NCI-H2227 (cell line): ENCODE data around the gene MS4A18.
A peak's percentile ranks its signal among the peaks of the same experiment; 100 is the strongest.
"Not testable (repeated sequence)": the region's sequence is repeated elsewhere in the genome, so short reads cannot be mapped to it uniquely, and the experiment has no call there.

Experiments used
- DNase-seq: peaks from one replicate; lab custom pipeline; 2025; ENCODE audit not compliant: unreplicated experiment; lab: John Stamatoyannopoulos, UW

The MS4A18 gene

DNA sequence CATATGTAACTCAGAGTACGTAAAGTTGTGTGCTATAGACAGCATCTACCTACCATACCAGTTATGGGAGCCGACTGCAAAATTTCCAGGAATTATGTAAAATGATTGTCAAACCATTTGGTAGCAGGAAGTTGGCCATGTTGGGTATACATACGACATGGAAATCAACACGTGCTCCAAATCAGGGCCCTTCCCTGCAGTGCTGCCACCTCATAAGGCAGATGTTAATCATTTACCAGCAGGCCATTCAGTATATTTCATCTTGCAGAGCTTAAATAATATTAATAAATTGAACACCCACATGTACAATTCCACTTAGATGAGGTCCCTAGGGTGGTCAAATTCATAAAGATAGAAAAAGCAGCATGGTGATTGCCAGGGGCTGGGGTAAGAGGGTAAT is 9.8 kb downstream of the MS4A18 start:
- no peak for DNase-seq

DNA sequence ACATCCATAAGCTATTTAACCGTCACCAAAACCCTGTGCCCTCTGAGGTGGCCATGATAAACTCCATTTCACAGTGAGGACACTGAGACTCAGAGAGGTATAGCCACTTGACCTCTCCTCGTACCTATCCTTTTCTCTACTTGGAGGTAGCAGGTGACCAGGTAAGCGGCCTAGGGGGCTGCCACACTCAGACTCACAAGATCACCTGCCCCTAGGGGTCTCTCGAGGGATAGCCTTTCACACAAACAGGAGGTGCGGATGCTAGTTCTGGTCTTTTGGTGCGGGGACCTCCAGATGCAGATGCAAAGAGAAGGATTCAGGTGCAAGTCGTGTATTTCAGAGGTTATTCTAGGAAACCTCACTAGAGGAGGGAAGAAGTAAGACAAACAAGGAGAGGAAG is 14.6 kb downstream of the MS4A18 start:
- DNase-seq = no peak

DNA sequence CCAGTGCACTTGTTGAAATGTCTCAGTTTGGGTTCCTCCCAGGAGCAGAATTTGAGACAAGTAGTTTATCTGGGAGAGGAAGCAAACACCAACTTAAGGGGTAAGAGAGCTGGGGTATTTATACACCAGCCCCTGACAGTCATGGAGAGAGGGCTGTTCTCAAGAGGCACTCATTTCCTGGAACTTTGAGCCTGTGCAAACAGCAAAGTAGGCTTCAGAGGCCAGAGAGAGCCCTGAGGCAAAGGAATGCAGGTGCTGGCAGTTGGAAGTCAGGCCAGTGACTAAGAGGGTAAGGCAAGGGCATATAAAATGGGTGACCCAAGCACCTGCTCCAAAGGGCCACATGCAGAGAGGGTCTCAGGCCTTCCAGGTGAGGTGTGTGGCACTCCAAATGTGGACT is 16.1 kb downstream of the MS4A18 start:
- no peak for DNase-seq

DNA sequence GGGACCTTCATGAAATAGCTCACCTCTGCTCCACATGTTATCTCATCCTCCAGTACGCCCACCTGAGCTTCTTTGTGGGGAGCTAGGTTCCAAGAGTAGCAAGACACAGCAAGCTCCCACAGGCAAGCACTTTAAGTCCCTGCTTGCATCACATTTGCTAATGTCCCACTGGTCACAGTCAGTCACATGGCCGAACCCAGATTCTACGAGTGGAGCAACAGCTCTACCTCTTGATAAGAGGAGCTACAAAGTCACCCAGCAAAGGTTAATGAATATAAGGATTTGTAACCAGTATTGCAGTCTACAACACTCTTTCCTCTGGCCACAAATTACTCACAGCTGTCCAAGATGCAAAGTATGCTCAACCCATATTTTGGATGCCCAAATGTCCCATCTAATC is 16.9 kb downstream of the MS4A18 start:
- DNase-seq = no peak

DNA sequence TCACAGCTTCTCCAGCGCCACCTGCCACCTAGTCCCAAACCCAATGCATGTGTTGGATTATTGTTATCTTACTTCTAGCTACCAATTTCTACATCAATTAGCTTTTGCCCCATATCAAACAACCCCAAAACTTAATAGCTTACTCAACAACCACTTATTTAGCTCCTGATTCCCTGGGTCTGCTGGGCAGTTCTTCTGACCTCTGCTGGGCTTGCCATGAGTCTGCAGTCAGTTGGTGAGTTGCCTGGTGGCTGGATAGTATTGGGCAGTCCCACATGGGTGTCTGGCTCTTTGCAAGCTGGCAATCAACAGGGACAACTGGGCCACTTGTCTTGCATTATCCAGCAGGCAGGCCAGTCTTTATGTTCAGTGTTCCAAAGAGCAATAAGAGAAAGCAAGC is 18.5 kb downstream of the MS4A18 start:
- DNase-seq = no peak

DNA sequence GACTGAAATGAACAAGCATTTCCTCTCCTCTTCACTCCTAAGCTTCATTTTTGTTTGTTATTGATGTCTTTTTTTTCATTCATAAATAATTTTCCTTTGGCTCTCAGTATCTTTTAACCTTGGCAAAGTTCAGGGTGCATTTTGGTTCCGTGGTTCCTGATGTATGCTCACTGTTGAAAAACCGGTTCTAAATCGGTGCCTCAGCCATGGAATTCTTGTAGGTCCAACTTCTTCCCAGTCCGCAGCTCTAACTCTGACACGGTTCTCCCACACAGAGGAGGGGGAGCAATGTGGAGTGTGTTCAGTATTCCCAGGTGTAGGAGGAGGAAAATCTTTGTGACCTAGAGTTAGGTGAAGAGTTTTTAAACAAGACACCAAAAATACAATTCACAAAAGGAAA is 19.6 kb downstream of the MS4A18 start:
- DNase-seq = no peak

DNA sequence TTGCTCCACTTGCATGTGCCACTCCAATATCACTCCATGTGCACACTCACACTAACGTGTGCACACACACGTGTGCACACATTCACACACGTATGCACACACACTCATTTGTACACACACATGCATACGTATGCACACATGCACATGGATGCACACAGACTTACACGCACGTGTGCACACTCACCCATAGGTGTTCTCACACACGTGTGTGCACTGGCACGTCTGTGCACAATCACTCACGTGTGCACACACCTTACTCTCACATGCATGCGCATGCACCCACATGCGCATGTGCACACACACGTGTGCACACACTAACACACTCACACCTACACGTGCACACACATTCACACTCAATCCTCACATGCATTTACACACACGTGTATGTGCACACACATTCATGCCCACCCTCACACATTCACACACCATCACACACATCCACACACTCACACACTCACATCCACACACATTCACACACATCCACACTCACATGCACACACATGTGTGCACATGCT is 22.9 kb downstream of the MS4A18 start:
- DNase-seq = no peak

DNA sequence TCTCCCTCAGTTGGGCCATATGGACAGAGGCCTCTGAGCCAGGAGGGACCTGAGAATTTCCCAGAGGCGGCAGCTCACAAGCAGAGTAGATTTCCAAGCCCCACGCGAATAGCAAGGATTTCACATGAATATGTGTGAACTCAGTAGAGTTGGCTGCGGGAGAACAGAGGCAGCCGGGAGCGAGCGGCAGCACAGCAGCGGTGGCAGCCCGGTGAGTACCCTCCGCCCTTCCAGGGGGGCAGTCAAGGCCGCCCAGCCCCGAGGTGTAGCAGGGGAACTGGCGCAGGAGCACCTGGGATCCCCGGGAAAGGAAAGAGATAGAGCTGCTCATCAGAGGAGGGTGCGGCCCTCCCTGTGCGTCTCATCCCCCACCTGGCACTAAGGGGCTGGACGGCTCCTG is 23.7 kb downstream of the MS4A18 start:
- no peak for DNase-seq

DNA sequence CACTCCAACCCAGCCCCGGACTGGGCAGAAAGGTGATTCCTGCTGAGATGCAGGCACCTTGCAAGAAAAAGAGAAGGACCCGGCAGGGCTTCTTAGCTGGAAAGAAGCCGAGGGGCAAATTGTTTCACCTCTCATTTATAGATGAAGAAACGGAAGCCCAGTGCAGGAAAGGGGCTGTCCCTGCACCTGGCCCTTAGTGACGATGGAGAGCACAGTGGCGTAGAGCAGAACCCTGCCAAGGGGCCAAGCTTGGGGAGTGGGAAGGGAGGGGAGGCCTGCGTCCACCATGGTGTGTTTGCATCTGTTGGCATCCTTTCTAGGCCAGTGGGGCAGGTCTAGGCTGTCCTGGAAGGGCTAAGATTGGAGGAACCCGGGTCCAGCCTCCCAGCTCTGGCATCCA is 24.3 kb downstream of the MS4A18 start:
- no peak for DNase-seq

DNA sequence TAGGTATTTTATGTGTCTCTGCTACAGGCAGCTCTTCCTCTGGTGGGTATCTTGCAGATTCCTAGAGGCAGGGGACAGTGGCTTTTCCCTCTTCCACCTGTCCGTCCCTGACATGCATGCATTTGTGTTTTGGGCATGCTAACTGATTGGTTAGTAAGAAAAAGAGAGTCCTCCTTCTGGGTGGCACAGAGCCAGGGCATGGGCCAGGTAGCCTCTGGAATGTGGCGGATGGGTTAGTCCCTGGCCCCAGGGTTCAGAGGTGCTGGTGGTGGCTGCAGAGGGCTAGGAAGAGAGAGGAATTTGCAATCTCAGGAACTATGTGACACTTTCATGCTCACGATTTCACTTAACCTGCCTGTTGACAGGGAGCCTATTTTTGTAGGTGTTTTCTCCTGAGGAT is 26.4 kb downstream of the MS4A18 start:
- DNase-seq = no peak

DNA sequence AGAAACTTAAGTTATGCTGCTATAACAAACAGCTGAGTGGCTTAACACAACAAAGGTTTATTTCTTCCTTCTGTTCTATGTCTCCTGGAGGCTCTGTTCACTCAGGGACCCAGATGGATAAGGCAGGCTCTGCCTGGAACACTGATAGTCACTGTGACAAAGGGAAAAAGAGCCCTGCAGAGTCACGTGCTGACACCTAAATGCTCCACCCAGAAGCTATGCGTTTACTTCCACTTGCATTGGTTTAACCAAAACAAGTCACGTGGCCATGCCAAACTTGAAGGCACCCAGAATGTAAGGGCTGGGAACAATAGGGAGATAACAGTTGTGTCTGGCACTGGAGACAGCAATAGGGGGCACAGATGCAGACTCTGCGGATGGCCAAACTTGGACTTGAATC is 28.8 kb downstream of the MS4A18 start:
- DNase-seq = no peak

DNA sequence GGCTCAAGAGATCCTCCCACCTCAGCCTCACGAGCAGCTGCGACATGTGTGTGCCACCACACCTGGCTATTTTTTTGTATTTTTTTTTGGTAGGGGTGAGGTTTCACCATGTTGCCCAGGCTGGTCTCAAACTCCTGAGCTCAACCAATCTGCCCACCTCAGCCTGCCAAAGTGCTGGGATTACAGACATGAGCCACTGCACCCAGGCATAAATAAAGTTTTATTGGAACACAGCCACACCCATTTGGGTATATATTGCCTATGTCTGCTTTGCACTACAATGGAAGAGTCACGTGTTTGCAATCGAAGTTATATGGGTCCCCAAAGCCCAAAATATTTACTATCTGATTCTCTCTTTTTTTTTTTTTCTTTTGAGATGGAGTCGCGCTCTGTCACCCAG is 30.4 kb downstream of the MS4A18 start:
- no peak for DNase-seq

DNA sequence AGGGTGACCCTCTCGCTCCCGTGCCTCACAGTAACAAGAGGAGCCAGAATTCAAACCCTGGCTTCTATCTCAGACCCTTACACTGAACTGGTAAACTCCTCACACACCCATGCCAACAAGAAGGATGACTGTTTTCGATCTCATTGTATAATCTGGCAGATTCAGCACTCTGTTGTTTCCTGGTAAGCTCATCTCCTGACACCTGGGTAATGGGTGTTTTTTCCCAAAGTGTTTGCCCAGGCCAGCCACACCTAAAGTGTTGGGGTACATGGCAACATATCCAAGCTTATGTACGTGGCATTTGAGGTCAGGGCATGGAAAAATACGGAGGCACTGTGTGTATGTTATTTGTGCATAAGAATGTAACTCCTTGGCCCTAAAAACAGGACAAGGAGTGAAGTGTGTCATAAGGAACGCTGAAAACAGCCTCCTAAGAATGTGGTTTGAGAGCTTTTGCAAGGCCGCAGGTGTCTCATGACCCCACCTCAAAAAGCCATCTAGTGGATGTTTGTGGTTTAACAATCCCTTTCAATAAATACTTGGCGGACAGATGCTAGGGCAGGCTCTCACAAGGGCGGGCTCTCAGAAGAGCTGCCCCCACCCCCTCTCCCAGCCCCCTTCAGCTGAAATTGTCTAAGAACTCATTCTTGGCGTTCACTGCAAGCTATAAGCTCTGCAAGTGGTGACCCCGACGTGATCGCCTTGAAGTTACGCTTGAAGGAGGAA is 31.9 kb downstream of the MS4A18 start, which contains the start of gene MS4A15:
Gene MS4A15, plus strand, starts transcription at position 561 of the 726 bp plus-strand sequence. CDS start 6,867 bp downstream, outside the sequence.
- DNase-seq = no peak

DNA sequence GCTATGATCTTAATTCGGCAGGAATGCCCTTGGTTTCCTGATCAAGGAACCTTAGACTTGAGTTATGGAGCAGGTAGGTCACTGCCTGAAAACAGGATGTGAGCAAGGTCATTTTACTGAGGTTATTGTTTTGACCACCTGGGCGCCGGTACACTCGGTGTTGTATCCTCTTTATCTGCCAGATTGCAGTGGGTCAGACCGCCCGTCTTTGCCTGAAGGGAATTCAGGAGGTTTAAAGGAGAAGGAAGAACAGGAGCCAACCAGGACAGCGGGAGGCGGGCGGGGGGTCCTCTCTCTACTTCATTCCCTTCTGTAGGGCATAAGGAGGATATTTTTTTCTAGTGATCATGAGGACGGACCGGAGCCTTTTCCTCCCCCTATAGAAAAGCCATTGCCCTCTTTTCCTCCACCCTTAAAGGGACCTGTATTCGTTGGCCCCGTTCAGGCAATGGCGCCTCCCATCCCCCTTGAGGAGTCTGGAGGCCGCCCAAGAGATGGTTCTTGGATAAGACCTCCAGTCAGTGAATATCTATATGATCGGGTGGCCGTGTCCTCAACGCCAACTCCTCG is 32.8 kb downstream of the MS4A18 start:
- no peak for DNase-seq

DNA sequence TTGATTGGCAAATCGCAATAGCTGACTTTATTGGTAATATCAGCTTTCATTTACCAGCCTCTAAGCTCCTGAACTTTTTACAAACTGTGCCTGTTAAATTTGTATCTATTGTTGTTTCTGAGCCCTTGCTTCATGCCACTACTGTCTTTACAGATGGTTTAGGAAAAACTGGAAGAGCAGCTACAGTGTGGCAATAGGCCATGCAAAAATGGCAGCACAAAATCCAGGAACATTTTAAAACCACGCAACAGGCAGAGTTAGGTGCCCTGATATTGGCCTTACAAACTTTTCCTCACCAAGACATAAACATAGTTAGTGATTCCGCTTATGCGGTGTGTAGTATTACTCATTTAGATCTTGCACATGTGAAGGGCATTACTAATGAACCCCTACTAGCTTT is 34.2 kb downstream of the MS4A18 start:
- not testable (repeated sequence) for DNase-seq

DNA sequence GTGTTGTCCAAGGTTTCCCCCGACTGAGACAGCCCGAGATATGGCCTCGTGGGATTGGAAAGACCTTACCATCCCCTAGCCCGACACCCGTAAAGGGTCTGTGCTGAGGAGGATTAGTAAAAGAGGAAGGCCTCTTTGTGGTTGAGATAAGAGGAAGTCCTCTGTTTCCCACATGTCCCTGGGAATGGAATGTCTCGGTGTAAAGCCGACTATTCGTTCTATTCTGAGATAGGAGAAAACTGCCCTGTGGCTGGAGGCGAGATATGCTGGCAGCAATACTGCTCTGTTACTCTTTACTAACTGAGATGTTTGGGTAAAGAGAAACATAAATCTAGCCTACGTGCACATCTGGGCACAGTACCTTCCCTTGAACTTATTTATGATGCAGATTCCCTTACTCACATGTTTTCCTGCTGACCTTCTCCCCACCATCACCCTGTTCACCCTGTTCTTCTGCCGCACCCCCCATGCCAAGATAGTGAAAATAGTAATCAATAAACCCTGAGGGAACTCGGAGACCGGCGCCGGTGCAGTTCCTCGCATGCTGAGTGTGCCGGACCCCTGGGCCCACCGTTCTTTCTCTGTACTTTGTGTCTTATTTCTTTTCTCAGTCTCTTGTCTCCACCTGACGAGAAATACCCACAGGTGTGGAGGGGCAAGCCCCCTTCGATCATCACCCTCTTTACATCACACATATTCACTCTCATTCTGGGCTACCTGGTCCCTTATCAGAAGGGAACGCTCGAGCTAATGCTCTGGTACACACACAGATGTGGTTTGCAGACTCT is 35.1 kb downstream of the MS4A18 start:
- not testable (repeated sequence) for DNase-seq

DNA sequence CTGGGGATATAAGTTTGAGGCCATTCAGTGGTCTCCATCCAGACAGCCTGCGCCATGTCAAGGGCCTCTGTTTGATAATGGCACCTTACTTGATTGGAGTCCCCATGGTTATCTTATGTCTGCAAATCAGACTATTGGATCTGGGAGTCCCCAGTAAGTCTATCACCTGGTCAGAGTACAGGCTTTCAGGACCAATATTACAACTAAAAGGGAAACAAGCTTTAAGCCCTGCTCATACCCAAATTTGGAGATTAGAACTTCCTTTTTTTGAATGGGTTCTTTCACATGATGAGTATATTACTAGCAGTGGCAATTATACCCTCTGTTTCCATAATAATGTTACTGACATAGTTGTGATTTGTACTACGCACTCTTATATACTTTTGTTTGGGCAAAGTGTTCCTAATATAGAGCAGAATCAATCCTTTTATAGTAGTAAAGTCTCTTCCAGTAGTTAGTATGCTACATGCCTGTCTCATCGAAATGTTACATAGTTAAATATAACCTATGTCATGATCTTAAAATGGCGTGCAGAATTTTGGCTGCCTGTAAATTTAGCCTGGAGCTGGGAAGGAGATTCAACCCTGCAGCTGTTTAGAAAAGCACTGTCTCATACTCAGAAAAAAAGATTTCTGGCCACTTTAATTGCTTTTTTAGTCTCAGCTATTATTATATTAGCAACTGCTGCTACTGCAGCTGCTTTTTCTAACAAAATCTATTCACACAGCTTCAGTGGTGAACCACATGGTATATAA is 37.1 kb downstream of the MS4A18 start:
- no peak for DNase-seq

DNA sequence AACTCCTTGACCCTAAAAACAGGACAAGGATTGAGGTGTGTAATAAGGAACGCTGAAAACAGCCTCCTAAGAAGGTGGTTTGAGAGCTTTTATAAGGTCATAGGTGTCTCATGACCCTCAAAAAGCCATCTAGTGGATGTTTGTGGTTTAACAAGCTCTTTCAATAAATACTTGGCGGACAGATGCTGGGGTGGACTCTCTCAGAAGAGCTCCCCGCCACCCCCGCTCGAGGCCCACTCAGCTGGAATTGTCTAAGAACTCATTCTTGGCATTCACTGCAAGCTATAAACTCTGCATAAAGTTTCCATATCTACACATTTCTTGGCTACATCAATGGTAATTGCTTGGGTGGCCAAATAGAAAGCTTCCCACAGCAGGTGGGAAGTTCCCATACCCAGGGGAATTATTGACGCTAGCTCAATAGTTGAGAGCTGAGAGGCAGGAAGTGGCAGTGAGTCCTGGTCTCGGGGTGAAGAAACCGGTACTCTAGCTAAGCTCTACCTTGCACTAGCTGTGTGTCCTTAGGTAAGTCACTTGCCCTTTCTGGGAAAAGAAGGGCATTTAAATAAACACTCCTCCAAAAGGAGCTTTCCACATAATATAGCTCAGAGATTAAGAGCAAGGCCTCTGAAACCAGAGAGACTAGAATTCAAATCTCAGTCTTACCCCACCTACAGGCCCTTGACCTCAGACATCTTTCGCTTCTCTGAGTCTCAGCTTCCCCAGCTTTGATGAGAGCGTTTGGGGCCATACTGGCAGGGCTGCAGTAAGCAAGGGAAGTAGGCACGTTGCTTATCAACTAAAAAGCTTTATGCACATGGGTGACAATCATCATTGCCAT is 38.6 kb downstream of the MS4A18 start:
- DNase-seq = peak; percentile 10

DNA sequence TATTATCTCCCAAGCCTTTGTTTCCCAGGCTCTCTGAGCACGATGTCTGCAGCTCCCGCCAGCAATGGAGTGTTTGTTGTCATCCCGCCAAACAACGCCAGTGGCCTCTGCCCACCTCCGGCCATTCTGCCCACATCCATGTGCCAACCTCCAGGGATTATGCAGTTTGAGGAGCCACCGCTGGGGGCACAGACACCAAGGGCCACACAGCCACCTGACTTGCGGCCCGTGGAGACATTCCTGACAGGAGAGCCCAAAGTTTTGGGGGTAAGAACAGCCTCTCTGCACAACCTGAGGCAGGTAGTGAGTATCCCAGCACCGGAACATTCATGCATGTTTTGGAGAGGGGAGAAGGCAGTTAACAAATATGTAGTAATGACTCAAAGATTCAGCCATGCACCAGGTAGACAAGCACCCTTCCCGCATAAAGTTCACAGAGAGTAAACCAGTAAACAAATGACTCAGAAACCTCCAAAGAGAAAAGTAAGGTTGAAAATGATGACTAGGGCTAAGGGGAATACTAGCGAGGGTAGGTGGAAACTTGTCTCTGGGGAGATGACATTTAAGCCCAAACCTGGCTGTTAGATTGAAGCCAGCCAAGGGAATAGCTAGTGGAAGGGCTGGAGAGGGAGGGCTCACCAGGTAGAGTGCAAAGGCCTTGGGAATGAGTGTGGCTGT is 39.3 kb downstream of the MS4A18 start:
- DNase-seq = no peak

DNA sequence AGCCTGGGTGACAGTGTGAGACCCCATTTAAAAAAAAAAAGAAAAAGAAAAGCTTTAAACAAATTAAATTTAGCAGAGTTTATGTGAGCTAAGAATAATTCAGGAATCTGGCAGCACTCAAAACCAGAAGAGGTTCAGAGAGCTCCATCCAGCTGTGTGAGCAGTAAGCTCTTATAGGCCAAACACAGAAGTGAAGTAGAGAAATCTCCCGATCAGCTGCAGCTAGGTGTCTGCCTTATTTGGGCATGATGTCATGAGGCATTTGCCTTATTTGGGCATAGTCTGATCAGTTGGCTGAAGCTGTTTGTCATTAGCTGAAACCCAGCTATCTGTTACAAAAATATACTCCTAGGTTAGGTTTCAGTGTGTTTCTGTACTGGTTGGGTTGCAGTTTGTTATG is 40.4 kb downstream of the MS4A18 start:
- no peak for DNase-seq
